DOHH2 (cell line): ENCODE results near the gene SPOCK1.

Source experiments
- CTCF ChIP-seq: fragments of 200-600 bp; sonication (generic); IDR thresholded peaks from one replicate; pipeline ENCODE4 v1.5.1; 2014; ENCODE audit warnings: antibody characterized with exemption, mild to moderate bottlenecking, low read depth, low read length; ENCODE audit not compliant: poor library complexity, severe bottlenecking
- EZH2phosphoT487 ChIP-seq: fragments of 200-600 bp; sonication (generic); IDR thresholded peaks from 2 replicates; pipeline ENCODE4 v1.6.1; 2017; ENCODE audit warnings: borderline replicate concordance, mild to moderate bottlenecking, antibody characterized with exemption, low read length, moderate library complexity, mixed read lengths

DNA sequence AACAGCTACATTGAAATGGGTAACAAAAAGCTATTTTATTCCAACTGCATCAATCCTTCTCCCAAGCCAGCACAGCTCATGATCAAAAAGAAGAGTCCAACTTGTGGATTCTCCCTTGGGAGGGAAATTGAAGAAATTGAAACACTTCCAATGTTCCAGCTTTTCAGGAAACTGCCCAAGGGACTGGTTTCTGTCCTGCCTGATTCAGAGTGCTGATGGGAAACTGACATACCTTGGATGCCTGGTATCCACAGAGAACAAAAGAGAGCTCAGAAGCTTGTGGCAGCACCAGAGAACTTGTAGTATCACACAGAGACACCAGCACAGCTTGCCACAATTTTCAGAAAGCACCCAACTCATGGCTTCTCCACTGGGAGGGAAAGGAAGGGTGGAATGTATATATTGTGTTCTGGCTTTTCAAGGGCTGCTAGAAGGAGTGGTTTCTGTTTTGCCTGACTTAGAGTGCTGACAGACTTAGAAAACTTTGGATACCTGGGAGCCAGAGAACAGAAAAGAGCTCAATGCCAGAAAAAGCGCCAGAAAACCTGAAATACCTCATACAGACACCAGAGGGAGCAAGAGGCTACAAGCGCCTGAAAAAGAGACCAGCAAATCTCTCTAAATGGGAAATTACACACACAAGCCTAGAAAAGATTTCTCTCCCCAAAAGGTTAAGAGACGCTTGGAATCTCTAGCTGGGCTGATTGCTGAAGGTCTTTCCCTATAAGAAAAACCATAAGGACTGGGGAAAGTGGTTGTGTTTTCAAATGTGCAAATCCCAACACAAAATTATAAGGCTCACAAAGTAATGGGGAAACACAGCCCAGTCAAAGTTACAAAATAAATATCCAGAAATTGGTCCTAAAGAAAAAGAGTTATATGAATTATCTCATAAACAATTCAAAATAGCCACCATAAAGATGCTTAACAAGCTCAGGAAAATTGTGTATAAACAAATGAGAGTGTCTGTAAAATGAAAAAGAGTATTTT lies 178.8 kb downstream of the SPOCK1 start:
- TF ChIP-seq CTCF (peak; percentile 71), EZH2phosphoT487 (no peak)
